Amygdala (tissue), 56 donors: ENCODE measurements around the gene IGSF3.
"Not testable (repeated sequence)": the region's sequence is repeated elsewhere in the genome, so short reads cannot be mapped to it uniquely, and the experiment has no call there.

Source experiments
- DNase-seq, 56 donors: peaks; one replicate each; lab custom pipeline; 2025; lab: John Stamatoyannopoulos, UW

IGSF3 gene

GRCh38 chr1:116562465-116562864 lies 105.1 kb downstream of the IGSF3 start:
- not testable (repeated sequence) for DNase-seq

DNA sequence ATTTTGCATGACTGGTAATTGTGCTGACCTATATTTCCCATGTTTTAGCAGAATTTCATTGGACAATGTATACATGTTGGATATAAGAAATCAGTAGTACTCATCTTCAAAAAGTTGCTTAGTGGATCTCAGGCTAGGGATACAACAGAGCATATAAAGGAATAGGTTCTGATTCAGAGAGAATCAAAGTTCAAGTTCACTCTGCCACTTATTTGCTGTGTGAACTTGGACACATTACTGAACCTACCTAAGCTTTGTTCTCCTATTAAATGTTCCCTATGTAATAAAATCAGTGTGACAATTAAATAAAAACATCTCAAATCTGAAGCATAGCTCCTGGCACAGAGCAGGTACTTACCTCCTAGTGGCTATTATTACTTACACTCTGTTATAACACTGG lies 106.0 kb downstream of the IGSF3 start:
- DNase-seq, result no peak

DNA sequence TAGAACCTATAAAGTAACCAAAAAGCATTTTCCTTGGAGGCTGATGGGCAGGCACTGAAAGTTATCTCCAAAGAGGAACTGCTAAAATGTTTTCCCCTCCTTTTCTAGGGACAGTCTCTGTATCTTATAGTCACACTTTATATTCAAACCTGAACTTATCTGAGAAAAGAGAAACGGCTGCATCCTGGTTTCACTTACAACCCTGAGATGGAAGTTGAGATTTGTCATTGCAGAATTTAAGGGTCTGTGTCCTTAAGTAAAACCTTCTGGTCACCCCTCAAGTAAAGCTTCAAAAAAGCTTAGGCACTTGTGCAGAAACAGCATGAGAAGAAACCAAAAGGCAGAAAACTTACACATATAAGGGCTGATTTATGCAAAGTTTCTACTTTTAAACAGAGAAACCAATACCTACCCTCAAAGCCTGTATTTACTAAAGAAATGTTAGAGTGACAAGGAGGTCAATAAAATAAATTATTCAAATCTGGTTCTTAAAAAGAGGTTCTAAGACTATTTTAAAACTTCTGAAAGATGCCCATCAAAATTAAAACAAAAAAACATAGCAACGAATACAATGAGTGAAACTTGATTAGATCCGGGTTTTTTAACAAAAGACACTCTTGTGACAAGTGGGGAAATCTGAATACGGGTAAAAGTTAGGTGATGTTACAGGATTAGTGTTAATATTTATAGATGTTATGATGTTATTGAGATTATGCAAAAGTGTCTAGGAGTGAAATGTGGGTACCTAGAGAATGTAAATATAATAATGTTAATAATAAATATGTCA lies 106.6 kb downstream of the IGSF3 start:
- DNase-seq, result no peak

DNA sequence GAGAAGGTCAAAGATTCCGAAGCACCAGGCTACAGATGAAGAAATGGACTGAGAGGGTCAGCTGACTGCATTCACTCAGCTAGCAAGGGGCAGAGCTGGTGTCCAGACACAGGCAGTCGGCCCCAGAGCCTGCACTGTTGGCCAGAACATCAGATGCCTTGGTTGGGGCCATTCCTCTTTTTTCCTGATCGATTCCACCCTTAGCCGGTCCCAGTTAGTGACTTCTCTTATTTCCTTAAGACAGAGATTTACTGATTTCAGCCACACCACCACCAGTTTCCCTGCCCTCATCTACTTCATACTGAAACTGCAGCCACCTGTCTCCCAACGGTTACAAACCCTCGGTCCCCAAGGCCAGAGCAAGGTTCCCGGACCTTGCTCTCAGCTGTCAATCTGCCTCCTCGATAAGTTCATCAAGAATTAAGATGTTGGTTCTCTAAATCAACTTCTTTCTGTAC lies 108.2 kb downstream of the IGSF3 start:
- no peak for DNase-seq

GRCh38 chr1:116558571-116558970 lies 109.0 kb downstream of the IGSF3 start:
- DNase-seq, result no peak

GRCh38 chr1:116558140-116558549 lies 109.4 kb downstream of the IGSF3 start:
- no peak for DNase-seq

DNA sequence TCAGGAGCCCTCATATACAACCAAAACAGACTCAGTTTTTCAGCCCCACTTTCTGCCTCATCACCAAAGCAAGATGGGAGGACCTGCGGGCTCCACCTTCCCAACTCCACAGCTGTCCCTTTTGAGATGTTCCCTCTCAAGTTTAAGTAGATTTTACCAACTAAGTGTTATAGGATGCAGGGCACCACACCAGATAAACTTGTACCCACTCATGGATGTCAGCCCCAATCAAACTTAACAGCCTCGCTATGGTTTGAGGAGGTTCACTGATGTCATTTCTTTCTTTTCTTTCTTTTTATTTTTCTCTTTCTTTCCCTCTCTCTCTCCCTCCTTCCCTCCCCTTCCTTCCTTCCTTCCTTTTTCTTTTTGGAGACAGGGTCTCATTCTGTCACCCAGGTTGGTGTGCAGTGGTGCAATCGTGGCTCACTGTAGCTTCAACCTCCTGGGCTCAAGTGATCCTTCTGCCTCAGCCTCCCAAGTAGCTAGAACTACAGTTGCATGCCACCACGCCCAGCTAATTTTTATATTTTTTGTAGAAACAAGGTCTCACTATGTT lies 110.1 kb downstream of the IGSF3 start:
- no peak for DNase-seq

GRCh38 chr1:116556289-116557006 lies 111.1 kb downstream of the IGSF3 start:
- no peak for DNase-seq

- DNase-seq, result no peak
Measured at GRCh38 chr1:116554924-116555323, 112.6 kb downstream of the IGSF3 start.

GRCh38 chr1:116553386-116554115 lies 114.0 kb downstream of the IGSF3 start:
- DNase-seq, result no peak

GRCh38 chr1:116546354-116546977 lies 121.1 kb downstream of the IGSF3 start:
- no peak for DNase-seq

GRCh38 chr1:116545359-116545705 lies 122.2 kb downstream of the IGSF3 start:
- DNase-seq, result no peak

GRCh38 chr1:116544588-116545358 lies 122.8 kb downstream of the IGSF3 start:
- DNase-seq, result no peak

DNA sequence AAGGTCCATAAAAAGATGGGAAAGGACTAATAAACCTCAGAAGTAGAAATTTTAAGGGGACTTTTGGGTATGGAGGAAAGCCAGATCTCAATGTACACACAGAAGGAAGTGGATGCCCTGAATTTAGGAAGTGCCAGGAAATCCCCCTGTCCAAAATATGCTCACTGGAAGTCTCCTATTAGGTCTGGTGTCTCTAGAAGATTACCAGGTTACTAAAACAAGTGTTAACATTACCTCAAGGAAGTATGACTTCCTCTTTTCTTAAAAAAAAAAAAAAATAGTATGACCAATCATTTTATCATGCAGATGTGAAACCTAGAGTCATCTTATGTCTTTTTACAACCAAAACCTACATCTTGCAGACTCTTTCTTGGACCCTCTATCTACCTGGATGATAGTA lies 127.4 kb downstream of the IGSF3 start:
- DNase-seq, result no peak

GRCh38 chr1:116538544-116538943 lies 129.0 kb downstream of the IGSF3 start:
- peak in 4 of 56 donors; percentile 3 to 9 (median 6) for DNase-seq

DNA sequence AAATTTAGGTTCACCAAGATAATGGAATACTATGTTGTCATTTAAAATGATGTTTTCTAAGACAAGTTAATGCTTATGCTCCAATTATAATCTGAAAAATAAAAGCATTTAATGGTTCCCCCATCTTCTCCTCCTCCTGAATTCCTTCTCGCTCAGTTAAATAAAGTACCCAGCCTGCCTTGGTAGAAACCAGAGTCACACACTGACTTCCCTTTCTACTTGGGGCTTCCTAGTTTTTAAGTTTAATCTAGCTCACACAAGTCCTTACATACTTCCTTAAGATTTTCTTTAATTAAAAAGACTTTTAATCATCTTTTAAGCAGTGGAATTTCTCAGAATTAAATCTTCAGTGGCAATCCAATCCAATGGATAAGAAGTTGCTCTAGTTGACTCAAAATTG lies 129.6 kb downstream of the IGSF3 start:
- DNase-seq, result no peak

GRCh38 chr1:116537040-116537831 lies 130.3 kb downstream of the IGSF3 start:
- DNase-seq, result no peak

DNA sequence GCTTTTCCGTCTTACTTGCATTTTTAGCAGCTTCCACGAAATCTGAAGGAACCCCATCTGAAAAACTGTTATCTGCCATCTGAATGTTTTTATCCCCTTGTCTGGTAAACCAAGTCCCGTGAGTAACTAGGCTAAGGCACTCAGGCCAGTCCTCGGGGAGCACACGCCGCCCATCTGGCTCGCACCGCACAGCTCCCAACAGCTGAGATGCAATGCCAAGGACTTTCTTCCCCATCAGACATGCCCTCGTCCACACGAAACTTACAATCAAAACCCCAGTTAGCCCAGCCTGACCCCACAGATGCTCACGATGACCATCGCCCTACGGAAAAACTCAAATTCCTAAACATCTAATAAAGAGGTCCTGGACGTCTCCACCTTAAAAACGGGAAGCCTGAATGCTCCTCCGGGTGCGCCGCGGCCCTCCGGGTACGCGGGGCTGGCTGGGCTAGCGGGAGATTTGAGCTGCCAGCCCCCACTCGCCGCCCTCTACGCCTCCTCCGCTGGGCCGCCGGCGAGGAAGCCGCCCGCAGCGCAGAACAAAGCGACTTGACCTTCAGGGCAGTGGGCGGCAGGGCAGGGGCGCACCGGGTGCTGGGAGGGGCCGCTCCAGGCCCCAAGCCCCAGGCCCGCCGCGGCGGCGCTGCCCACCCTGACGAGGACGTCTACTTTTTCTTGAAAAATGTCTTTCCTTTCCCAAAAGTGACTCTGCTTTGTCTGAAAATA lies 133.4 kb downstream of the IGSF3 start:
- no peak for DNase-seq
